Spinal cord (tissue), 10 donors: Measurements from ENCODE around the gene KRT33A. TPM values are rescaled to one million over a fixed set of nuclear protein-coding genes. Genes with fewer than 3 reads are reported as not detected.

ENCODE experiments used
- DNase-seq, 6 donors: peaks; one replicate each; pipeline versions ENCODE4 v3.0.0 to v3.0.0-alpha.2; 2013 to 2015; ENCODE audit warnings: low spot score in 6 of 6, low read depth in 4 of 6
- H3K27ac ChIP-seq: one replicate; pipeline ENCODE4 v1.5.1; 2013; ENCODE audit warnings: low read depth, low read length, control low read depth
- H3K27me3 ChIP-seq: one replicate; pipeline ENCODE4 v1.6.1; 2013; ENCODE audit warnings: low read length; ENCODE audit not compliant: control insufficient read depth, insufficient read depth
- H3K36me3 ChIP-seq: one replicate; pipeline ENCODE4 v1.6.1; 2013; ENCODE audit warnings: low read length; ENCODE audit not compliant: control insufficient read depth, insufficient read depth
- H3K4me1 ChIP-seq: one replicate; pipeline ENCODE4 v1.6.1; 2013; ENCODE audit warnings: low read length; ENCODE audit not compliant: control insufficient read depth, insufficient read depth
- H3K4me3 ChIP-seq: one replicate; pipeline ENCODE4 v1.5.1; 2013; ENCODE audit warnings: low read depth, low read length, control low read depth
- H3K9me3 ChIP-seq: one replicate; pipeline ENCODE4 v1.6.1; 2013; ENCODE audit warnings: low read length; ENCODE audit not compliant: control insufficient read depth, insufficient read depth
- WGBS: methylation state at CpG from one replicate; pipeline ENCODE4 v1.1.5; 2013; ENCODE audit warnings: missing lambda C conversion rate; ENCODE audit not compliant: insufficient coverage; 5-methylcytosine and 5-hydroxymethylcytosine counted together
- polyA plus RNA-seq, 2 donors: library from polyadenylated mRNA; unstranded; fragments of 120-200 nt; gene quantifications; one replicate each; pipeline ENCODE4 v1.2.1, GENCODE V29; 2013; ENCODE audit not compliant: insufficient read length in 2 of 2
- total RNA-seq, 2 donors: library from RNA; depleted of rRNA in 1 of 2; stranded (reverse); fragments of 120-200 nt in 1 of 2; fragments of >200 nt in 1 of 2; gene quantifications; one replicate each; pipeline versions ENCODE4 v1.2.3 to v1.2.4, GENCODE V29; 2013 to 2014
- donor health status: healthy.

Gene KRT33A
- total and polyA plus RNA-seq, 4 donors = not detected

DNA sequence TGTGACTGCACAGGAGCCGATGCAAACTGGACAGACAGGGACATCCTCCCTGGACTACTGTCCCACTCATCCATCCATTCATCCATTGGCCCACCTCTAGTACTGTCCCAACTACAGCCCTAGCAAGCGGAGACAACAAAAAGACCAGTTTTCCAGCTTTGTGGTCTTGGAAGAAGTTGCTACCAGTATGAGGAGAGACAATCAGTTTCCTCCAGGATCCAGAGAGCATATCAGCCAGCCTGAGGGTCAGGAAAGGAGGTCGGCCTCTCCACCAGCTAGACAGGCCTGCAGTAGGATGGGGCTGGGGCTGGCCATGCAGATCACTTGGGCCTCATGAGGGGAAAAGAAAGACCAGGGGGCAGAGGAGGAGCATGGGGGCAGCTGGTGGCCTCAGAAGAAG, 16.8 kb downstream of the KRT33A start:
- WGBS = 94% methylated on average over 2 of the region's 3 CpGs
- H3K36me3 ChIP-seq = no peaks in the 10 kb centered on the region
- H3K27ac ChIP-seq = no peak overlapping the region
- H3K4me1 ChIP-seq = no peaks in the 10 kb centered on the region
- DNase-seq = no peak
- H3K27me3 ChIP-seq = no peaks in the 10 kb centered on the region
- H3K9me3 ChIP-seq = no peaks in the 10 kb centered on the region
- no peak overlapping the region for H3K4me3 ChIP-seq

DNA sequence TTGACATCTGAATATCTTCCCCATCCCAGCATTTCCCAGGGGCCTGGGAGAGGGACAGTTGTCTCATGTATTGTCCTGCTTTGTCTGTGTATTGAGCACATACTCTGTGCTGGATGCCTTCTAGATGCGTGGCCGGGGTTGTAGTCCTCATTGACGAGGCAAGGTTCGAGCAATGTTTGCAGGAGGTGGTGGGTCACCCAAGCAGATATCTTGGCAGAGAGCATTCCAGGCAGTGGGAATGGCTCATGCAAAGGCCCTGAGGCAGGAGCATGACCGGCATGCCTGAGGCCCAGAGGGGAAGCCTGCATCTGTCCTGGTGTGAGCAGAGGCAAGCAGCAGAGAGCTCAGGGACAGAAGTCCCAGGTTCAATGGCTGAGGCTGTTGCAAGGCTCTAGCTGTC, 17.5 kb downstream of the KRT33A start:
- peaks cover under 1% of the 10 kb centered on the region for H3K4me1 ChIP-seq
- H3K4me3 ChIP-seq = no peak overlapping the region
- WGBS = 96% methylated on average over 5 of the region's 5 CpGs
- H3K27me3 ChIP-seq = no peaks in the 10 kb centered on the region
- DNase-seq = no peak
- H3K27ac ChIP-seq = no peak overlapping the region
- no peaks in the 10 kb centered on the region for H3K36me3 ChIP-seq
- H3K9me3 ChIP-seq = no peaks in the 10 kb centered on the region

DNA sequence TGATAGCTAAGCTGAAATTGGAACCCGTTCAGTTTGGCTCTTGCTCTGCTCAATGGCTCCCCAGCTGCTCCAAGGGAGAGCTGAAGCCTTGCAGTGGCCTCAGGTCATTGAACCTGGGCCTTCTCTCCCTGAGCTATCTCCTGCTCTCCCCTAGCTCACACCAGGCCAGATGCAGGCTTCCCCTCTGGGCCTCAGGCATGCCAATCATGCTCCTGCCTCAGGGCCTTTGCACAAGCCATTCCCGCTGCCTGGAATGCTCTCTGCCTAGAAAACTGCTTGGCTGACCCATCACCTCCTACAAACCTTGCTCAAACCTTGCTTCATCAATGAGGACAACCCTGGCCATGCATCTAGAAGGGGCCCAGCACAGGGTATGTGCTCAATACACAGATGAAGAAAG, 18.4 kb downstream of the KRT33A start:
- no peaks in the 10 kb centered on the region for H3K27me3 ChIP-seq
- no peaks in the 10 kb centered on the region for H3K36me3 ChIP-seq
- no peaks in the 10 kb centered on the region for H3K9me3 ChIP-seq
- 67% methylated on average over 1 of the region's 2 CpGs for WGBS
- H3K4me3 ChIP-seq = no peak overlapping the region
- H3K4me1 ChIP-seq = peaks cover 10% of the 10 kb centered on the region
- DNase-seq = no peak
- no peak overlapping the region for H3K27ac ChIP-seq

DNA sequence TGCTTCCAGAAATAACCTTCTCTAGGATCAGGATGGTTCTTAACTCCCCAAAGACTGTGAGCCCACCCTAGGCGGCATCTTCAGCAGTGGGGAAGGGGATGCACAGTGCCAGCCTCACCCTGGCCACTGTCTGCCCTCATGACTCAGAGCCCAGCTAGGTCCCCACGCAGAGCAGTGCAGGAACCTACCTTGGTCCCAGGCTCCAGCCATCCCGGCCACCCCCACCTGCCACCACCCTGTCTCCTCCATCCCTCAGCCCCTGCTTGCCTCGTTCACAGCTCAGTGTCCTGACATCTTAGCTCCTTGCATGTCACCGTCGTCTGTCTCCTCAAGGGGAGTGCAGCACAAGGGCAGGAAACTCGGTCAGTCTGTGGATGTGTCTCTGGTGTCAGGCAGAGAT, 19.0 kb downstream of the KRT33A start:
- Histone ChIP-seq H3K9me3 (no peaks in the 10 kb centered on the region), H3K27ac (no peak overlapping the region), H3K27me3 (no peaks in the 10 kb centered on the region), H3K4me3 (no peak overlapping the region), H3K36me3 (no peaks in the 10 kb centered on the region), H3K4me1 (peaks cover 11% of the 10 kb centered on the region)
- DNase-seq = no peak
- 68% methylated on average over 5 of the region's 7 CpGs for WGBS

DNA sequence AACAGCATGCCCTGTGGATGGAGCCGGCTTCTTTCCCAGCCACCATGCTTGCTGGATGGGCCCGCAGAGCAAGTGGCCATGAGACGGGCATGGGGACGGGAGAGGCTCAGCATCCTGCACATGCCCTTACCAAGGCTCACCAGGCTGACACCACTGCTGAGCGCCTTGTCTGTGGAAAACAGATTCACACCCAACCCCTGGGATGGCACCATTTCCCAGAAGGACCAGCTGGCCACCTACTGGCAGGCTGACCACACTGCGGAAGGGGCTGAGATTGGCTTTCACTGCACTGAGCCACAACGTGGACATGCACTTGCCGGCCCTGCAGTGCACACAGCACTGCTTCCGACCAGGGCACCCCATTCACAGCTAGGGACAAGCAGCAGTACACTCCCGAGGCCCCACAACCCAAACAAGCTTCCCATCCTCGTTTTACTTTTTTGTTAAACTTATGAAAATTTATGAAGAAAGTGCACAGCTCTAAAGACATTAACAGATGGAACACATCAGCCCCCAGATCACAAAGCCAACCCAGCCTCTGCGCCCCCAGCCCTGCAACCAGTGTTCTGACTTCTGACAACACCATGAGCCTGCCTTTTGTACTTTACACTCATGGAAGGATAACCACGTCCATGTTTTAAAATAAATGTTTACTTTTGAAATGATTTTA, 21.2 kb downstream of the KRT33A start:
- Histone ChIP-seq H3K27ac (no peak overlapping the region), H3K27me3 (no peaks in the 10 kb centered on the region), H3K9me3 (no peaks in the 10 kb centered on the region), H3K4me3 (no peak overlapping the region), H3K36me3 (no peaks in the 10 kb centered on the region), H3K4me1 (peaks cover 11% of the 10 kb centered on the region)
- peak in 2 of 6 donors; percentile 44 to 47 for DNase-seq
- WGBS = 59% methylated on average over 8 of the region's 13 CpGs

DNA sequence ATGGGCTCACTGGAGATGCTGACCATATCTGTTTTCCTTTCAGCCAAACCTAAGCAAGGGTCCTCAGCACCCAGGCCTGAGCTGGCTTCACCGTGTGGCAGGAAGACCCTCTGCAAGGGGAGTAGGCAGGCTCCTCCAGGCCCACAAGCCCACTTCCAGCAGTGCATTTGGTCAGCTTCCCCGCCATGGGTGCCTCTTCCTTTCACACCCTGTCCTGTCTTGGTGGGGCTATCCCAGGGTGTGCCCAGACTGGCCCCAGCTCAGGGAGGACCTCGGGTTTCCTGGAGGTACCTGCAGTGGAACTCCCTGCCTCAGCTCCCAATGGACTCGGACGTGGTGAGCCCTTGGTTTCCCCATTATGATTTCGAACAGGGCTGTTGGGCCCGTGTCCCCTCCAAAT, 22.4 kb downstream of the KRT33A start:
- DNase-seq = no peak

DNA sequence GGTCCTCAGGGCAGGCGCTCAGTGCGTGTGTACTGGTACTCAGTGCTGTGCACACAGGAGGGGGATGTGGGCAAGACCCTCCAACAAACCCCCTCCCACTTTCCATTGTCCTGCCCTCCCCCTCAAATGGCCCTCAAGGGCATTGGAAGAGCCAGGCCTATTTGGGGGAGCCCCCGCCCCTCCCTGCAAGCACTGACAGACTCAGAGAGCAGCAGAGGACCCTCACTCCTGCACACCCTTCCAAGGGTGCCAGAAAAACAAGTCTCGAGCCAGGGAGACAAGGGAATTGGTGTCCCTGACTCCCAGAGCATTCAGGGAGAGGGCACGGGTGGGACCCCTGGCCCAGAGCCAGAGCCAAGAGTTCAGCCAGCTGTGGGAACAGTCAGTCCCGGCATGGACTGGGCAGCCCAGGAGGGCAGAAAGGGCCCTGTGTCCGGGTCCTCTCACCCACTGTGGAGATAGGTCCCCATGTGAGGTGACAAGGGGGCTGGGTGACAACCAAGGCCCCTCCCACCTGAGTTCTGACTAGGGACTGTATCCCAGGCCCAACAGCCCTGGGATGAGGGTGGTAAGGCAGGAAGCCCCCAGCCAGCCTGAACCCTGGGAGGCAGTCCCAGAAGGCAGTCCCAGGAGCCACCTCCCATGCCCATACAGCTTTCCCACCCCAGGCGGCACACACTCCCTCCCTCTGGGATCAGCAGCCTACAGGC, 23.1 kb downstream of the KRT33A start:
- no peak for DNase-seq
- H3K27me3 ChIP-seq = no peaks in the 10 kb centered on the region
- H3K9me3 ChIP-seq = no peaks in the 10 kb centered on the region
- 82% methylated on average over 8 of the region's 8 CpGs for WGBS
- peaks cover 11% of the 10 kb centered on the region for H3K4me1 ChIP-seq
- no peak overlapping the region for H3K4me3 ChIP-seq
- H3K27ac ChIP-seq = no peak overlapping the region
- H3K36me3 ChIP-seq = no peaks in the 10 kb centered on the region

More for the DNA sequence above, 22.4 kb downstream of the KRT33A start:
- H3K4me3 ChIP-seq = no peak overlapping the region
- no peaks in the 10 kb centered on the region for H3K27me3 ChIP-seq
- no peaks in the 10 kb centered on the region for H3K9me3 ChIP-seq
- peaks cover 11% of the 10 kb centered on the region for H3K4me1 ChIP-seq
- H3K27ac ChIP-seq = no peak overlapping the region
- H3K36me3 ChIP-seq = no peaks in the 10 kb centered on the region
- 85% methylated on average over 7 of the region's 7 CpGs for WGBS

DNA sequence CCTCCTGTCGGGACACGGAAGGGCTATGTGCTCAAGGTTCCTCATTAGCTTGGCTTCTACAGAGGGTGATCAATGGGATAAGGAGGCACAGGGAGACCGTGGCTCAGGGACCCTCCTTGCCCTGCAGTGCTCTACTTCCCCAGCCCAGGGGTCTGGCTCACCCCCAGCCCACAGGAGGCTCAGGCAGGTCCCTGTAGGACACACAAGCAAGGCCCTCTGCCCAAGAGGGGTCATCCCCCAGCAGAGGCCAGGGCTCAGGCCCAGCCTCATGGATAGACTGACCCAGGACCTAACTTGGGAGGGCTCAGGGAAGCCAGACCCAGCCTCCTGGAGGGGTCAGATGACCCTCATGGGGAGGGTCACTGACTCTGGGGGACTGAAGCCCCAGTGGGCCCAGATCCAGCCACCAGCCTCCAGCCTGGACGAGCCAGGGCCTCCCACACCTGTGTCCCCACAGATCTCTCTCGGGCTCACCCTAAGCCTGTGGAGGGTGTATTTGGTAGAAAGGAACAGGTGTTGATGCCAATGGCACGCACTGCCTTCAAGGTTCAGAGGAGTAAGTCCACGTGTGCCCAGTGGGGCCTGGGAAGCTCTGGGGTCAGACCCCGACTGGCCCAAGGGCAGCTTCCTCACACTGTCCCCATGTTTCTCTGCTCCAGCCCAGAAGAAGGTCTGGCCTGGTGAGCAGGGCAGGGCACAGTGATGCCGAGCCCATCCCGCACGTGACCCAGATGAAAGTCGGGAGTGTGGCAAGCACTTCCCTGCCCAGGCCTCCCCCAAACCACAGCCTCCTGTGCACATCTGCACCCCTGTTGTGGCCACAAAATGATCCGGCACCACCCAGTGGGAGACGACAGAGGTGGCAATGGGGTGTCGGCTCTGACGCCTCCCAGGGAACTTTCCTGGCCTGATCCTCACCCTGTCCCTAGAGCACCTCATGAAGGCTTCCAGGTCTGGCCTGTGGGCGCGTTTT, 24.2 kb downstream of the KRT33A start:
- Histone ChIP-seq H3K9me3 (no peaks in the 10 kb centered on the region), H3K27me3 (no peaks in the 10 kb centered on the region), H3K4me3 (no peak overlapping the region), H3K4me1 (peaks cover 11% of the 10 kb centered on the region), H3K36me3 (no peaks in the 10 kb centered on the region), H3K27ac (no peak overlapping the region)
- no peak for DNase-seq
- WGBS = 86% methylated on average over 17 of the region's 18 CpGs

DNA sequence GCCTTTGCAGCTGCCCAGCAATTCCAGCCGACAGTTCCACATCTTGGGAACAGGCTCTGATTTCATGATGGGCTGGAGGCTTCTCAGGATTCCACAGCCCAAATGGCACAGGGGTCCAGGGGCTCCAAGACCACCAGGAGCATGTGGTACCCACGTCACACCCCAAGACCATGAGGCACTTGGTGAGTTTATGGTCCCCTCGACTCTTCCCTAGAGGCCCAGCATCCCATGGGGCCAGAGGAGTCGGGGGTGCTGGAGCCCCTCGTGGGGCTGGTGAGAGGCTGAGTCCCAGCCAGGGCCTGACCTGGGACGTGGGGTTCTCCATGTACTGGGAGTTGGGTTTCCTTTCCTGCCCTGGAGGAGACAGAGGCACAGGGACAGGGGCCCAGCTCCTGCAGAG, 25.0 kb downstream of the KRT33A start:
- no peaks in the 10 kb centered on the region for H3K36me3 ChIP-seq
- peaks cover 11% of the 10 kb centered on the region for H3K4me1 ChIP-seq
- DNase-seq = no peak
- no peaks in the 10 kb centered on the region for H3K27me3 ChIP-seq
- H3K9me3 ChIP-seq = no peaks in the 10 kb centered on the region
- no peak overlapping the region for H3K27ac ChIP-seq
- WGBS = 75% methylated on average over 6 of the region's 6 CpGs
- no peak overlapping the region for H3K4me3 ChIP-seq
